ENCODE results near the gene BCL2L12. TPM values are rescaled to one million over a fixed set of nuclear protein-coding genes. Genes with fewer than 3 reads are reported as not detected.

Gene BCL2L12
- total and polyA plus RNA-seq, 2 of the 13 experiments (the other 11 are each of a cell fraction or from before 2014, with no cell fraction given), result 26.8 to 40.8 TPM

- no peak for TF ChIP-seq ZNF709 (CRISPR knock-in tag; IDR thresholded peaks at IDR 0.05)
- TF ChIP-seq ZNF687 (CRISPR knock-in tag; IDR thresholded peaks at IDR 0.05), result peak; percentile 42; the same call in 1 of the 2 replicates
- TF ChIP-seq FIP1L1 (IDR thresholded peaks at IDR 0.05; ENCODE audit: borderline replicate concordance, insufficient read depth, low read depth, low read length), result no peak
- TF ChIP-seq KLF16 (CRISPR knock-in tag; IDR thresholded peaks at IDR 0.05), result no peak
- no peak for TF ChIP-seq ZSCAN22 (CRISPR knock-in tag; IDR thresholded peaks at IDR 0.05)
- TF ChIP-seq HMG20A (CRISPR knock-in tag; IDR thresholded peaks at IDR 0.05; ENCODE audit: borderline replicate concordance), result no peak
- no peak for TF ChIP-seq MYC (CRISPR knock-in tag; IDR thresholded peaks at IDR 0.05; ENCODE audit: borderline replicate concordance)
- no peak for TF ChIP-seq KDM5B (CRISPR knock-in tag; IDR thresholded peaks at IDR 0.05; ENCODE audit: borderline replicate concordance)
- peak; percentile 40; the same call in 1 of the 3 replicates for TF ChIP-seq MXI1 (IDR thresholded peaks at IDR 0.05; ENCODE audit: borderline replicate concordance, low read depth, low read length)
- TF ChIP-seq NFIC (IDR thresholded peaks at IDR 0.05; ENCODE audit: low read length), result no peak
- TF ChIP-seq ZNF775 (CRISPR knock-in tag; IDR thresholded peaks at IDR 0.05; ENCODE audit: borderline replicate concordance), result no peak
- TF ChIP-seq PAF1 (CRISPR knock-in tag; IDR thresholded peaks at IDR 0.05), result no peak
- TF ChIP-seq KAT7 (CRISPR knock-in tag; IDR thresholded peaks at IDR 0.05; ENCODE audit: borderline replicate concordance), result no peak
- 0 out of 2 replicates have a peak, but pooled peaks have one; percentile 12 for TF ChIP-seq IRF9 (CRISPR knock-in tag; IDR thresholded peaks at IDR 0.05; ENCODE audit: borderline replicate concordance)
- peak; percentile 82 for TF ChIP-seq DRAP1 (CRISPR knock-in tag; IDR thresholded peaks at IDR 0.05)
- peak; percentile 15; the same call in 1 of the 2 replicates for TF ChIP-seq MYPOP (CRISPR knock-in tag; IDR thresholded peaks at IDR 0.05)
- TF ChIP-seq ZNF556 (CRISPR knock-in tag; IDR thresholded peaks at IDR 0.05; ENCODE audit: borderline replicate concordance), result no peak
- no peak for TF ChIP-seq FOXP1 (IDR thresholded peaks at IDR 0.05)
- no peak for TF ChIP-seq FOXP1 (CRISPR knock-in tag; IDR thresholded peaks at IDR 0.05)
- no peak for TF ChIP-seq ZNF430 (CRISPR knock-in tag; IDR thresholded peaks at IDR 0.05)
- TF ChIP-seq DDIT3 (CRISPR knock-in tag; IDR thresholded peaks at IDR 0.05), result no peak
Measured at GRCh38 chr19:49676136-49676783, 10.5 kb downstream of the BCL2L12 start (continued).

Data from HepG2 (cell line).